HG03097 (cell line): ENCODE data around the gene TRIM17.

ENCODE experiments used
- ATAC-seq: cut with Tn5 transposase; IDR thresholded peaks from one replicate; pipeline ENCODE4 v1.9.1; 2021; ENCODE audit not compliant: unreplicated experiment, low FRiP score

TRIM17 gene

DNA sequence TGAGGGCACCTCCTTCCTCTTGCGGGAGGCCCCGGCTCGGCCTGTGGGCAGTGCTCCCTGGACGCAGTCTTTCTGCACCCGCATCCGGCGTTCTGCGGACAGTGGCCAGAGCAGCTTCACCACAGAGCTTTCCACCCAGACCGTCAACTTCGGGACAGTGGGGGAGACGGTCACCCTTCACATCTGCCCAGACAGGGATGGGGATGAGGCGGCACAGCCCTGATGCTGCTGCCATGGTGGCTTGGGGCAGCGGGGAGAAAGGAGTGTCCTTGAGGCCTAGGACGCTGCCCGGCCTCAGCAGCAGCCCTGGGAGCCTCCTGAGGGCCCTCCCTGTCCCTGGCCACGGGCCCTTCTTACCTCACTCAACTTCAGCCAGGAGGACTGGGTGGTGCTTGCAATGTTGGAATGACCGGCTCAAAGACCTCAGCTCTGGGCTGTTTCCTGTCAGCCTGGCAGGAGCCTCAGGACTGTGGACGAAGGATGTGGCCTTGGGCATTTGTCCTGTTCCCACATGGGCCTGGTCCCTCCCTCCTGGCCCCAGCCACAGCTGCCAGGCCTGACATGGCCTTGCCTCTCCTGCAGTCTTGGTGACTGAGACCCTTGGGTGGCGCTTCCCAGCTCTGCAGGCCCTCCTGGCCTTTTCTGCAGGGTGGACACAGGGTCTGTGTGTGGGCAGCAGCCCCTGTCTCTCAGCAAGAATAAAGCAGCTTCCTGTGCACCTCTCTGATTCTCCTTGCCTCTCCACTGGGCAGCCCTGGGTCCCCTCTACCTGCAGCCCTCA lies 55.9 kb downstream of the TRIM17 start:
- ATAC-seq, result no peak

DNA sequence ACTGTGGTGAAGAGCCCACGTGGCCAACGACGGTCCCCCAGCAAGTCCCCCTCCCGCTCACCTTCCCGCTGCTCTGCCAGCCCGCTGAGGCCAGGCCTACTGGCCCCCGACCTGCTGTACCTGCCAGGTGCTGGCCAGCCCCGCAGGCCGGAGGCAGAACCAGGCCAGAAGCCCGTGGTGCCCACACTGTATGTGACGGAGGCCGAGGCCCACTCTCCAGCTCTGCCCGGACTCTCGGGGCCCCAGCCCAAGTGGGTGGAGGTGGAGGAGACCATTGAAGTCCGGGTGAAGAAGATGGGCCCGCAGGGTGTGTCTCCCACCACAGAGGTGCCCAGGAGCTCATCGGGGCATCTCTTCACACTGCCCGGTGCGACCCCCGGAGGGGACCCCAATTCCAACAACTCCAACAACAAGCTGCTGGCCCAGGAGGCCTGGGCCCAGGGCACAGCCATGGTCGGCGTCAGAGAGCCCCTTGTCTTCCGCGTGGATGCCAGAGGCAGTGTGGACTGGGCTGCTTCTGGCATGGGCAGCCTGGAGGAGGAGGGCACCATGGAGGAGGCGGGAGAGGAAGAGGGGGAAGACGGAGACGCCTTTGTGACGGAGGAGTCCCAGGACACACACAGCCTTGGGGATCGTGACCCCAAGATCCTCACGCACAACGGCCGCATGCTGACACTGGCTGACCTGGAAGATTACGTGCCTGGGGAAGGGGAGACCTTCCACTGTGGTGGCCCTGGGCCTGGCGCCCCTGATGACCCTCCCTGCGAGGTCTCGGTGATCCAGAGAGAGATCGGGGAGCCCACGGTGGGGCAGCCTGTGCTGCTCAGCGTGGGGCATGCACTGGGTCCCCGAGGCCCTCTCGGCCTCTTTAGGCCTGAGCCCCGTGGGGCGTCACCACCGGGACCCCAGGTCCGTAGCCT lies 56.8 kb downstream of the TRIM17 start:
- ATAC-seq, result no peak

DNA sequence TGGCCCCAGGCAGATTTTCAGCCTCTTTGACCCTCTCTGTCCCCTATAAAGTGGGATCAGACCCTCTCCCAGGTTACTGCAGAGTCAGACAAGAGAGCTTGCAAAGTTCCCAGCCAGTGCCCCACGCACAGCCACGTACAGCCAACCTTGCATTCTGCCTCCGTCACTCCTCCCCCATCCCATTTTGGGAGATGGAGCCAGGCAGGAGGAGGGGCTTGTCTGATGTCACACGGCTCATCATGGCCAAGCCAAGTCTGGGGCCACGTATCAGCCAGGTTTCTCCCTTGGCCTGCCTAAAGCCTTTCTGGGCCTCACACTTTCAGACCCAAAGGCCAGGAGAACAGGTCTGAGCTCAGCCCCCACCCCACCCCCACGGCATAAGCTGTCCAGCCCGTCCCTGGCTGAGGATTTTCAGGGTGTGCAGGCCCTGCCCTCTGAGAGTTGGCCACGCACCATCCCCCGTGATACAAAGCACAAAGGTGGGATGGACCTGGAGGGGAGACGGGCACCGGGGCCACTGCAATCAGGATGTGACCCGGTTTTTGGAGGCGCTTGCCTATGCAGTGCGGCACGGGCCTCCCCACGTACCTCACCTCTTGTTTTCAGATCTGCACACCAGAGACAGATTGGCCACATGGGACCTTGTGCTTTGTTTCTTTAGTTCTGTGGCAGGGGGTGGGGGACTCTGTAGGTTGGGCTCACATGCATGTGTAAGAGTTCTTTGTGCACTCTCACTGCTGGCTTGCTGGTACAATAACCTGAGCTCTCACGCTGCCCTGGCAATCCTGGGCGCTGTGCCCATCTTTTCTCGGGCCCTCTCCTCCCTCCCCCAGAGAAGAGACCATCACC lies 57.7 kb downstream of the TRIM17 start:
- ATAC-seq, result no peak

DNA sequence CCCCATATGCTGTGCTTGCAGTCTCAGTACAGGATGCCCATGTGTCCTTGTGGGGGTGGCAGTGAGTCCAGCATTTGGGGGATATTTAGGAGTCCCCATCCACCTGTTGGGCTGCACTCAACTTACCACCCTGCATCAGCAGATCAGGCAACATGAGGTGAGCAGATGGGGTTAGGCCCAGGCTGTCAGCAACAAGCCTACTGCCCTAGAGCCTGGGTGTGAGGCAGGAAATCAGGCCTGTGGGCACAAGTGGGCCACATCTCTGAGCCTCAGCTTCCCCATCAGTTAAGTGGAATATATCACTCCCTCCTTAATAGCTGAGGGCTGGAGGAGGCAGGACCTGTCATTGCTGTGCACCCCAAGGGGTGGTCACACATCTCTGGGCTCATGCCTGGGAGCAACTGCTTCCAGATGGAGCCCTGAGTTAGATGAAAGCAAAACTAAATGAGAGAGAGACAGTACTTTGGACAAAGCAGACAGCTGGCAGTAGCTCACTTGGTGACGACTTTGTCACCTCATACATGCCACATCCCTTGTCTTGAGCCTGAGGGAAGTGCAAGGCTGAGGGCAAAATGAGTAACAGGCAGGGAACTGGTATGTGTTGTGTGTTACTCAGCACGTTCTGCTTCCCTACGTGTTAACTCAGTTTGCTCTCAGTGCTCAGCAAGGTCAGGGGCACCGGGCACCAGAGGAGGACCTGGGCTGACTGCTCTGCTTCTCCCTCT lies 58.5 kb downstream of the TRIM17 start:
- no peak for ATAC-seq
